Immature natural killer cell (primary cell): Measurements from ENCODE around the gene CEP250. TPM values are rescaled to one million over a fixed set of nuclear protein-coding genes. Genes with fewer than 3 reads are reported as not detected.
"Not testable (repeated sequence)": the region's sequence is repeated elsewhere in the genome, so short reads cannot be mapped to it uniquely, and the experiment has no call there.

Experiments used
- DNase-seq, 3 donors: peaks; one replicate each; pipeline ENCODE4 v3.0.0; 2022; ENCODE audit warnings: mixed read lengths in 1 of 3
- H3K27ac Mint-ChIP-seq, 6 donors: one replicate each; pipeline ENCODE4 v1.8.0; 2020; ENCODE audit warnings: mixed read lengths in 6 of 6, mild to moderate bottlenecking in 5 of 6, inconsistent platforms in 4 of 6, moderate library complexity in 3 of 6
- H3K27me3 Mint-ChIP-seq, 3 donors: one replicate each; pipeline ENCODE4 v1.8.0; 2020 to 2021; ENCODE audit warnings: low read depth in 3 of 3, mild to moderate bottlenecking in 3 of 3, mixed read lengths in 3 of 3, moderate library complexity in 3 of 3, inconsistent platforms in 1 of 3
- H3K36me3 Mint-ChIP-seq, 3 donors: one replicate each; pipeline ENCODE4 v1.8.0; 2020; ENCODE audit warnings: mixed read lengths in 3 of 3, inconsistent platforms in 2 of 3, mild to moderate bottlenecking in 2 of 3
- H3K4me1 Mint-ChIP-seq, 2 donors: one replicate each; pipeline ENCODE4 v1.8.0; 2020; ENCODE audit warnings: inconsistent platforms in 2 of 2, mild to moderate bottlenecking in 2 of 2, mixed read lengths in 2 of 2, moderate library complexity in 1 of 2
- H3K4me3 Mint-ChIP-seq, 5 donors: one replicate each; pipeline ENCODE4 v1.8.0; 2020; ENCODE audit warnings: mild to moderate bottlenecking in 5 of 5, mixed read lengths in 5 of 5, inconsistent platforms in 3 of 5, moderate library complexity in 3 of 5
- H3K9me3 Mint-ChIP-seq, 6 donors: one replicate each; pipeline ENCODE4 v1.8.0; 2020; ENCODE audit warnings: mild to moderate bottlenecking in 6 of 6, mixed read lengths in 6 of 6, inconsistent platforms in 4 of 6, moderate library complexity in 3 of 6
- polyA plus RNA-seq, 3 donors: library from polyadenylated mRNA; unstranded; fragments of 300-500 nt; fragmentation: Illumina TruSeq; gene quantifications; one replicate each; pipeline ENCODE4 v1.2.3, GENCODE V29; 2021

CEP250 gene
- polyA plus RNA-seq, 3 donors from 2014 or later, result 2.5 to 22.4 (median 4.4) TPM

DNA sequence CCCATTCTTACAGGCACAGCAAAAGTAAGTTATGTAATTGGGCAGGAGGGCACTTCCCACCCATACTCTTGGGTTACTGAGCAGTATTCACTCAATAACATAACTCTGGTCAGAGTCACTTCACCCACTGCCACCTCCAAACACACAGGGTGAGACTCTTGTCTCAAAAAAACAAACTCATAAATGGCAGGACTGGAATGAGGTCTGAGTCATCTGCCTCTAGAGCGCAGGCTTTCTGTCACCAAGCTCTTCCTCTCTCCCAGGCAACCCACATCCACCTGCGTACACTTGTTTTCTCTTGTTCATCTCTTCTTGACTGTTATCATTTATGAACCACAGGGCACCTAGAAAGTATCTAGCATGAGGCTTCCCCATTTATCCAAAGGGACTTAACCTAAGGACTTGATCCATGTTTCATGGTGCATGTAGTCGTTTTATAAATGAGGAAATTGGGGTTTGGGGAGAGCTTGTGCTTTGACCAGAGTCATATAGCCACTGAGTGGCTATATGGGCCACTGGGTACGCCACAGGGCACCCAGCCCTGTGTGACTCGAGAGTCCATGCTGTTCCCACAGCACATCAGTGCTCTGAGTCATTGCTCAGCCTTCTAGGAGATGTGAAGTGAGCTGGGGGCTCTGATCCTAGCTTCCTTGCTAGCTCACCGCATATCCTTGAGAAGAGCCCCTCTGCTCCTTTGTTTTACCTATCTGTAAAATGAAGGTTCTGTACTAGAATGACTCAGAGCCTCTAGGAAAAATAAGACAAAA lies 51.7 kb downstream of the CEP250 start:
- no peak overlapping the region for H3K4me3 Mint-ChIP-seq
- H3K27me3 Mint-ChIP-seq, result peaks cover 0 to 2% (median 0%) of the 10 kb centered on the region in 3 donors
- DNase-seq, result no peak
- H3K27ac Mint-ChIP-seq, result peak overlapping the region; percentile 45 to 80 (median 61)
- peaks cover 38 to 52% of the 10 kb centered on the region in 2 donors for H3K4me1 Mint-ChIP-seq
- peaks cover 17 to 68% (median 41%) of the 10 kb centered on the region in 3 donors for H3K36me3 Mint-ChIP-seq
- H3K9me3 Mint-ChIP-seq, result no peaks in the 10 kb centered on the region

- H3K4me3 Mint-ChIP-seq, result no peak overlapping the region
- H3K36me3 Mint-ChIP-seq, result peaks cover 8 to 58% (median 28%) of the 10 kb centered on the region in 3 donors
- peaks cover 0 to 2% (median 0%) of the 10 kb centered on the region in 3 donors for H3K27me3 Mint-ChIP-seq
- peaks cover 27 to 36% of the 10 kb centered on the region in 2 donors for H3K4me1 Mint-ChIP-seq
- peak overlapping the region in 2 of 6 donors; percentile 34 to 51 for H3K27ac Mint-ChIP-seq
- no peak for DNase-seq
- no peaks in the 10 kb centered on the region for H3K9me3 Mint-ChIP-seq
Measured at GRCh38 chr20:35508493-35509218, 53.3 kb downstream of the CEP250 start.

GRCh38 chr20:35510951-35511735 lies 55.7 kb downstream of the CEP250 start:
- Mint-ChIP-seq H3K27ac (peak overlapping the region in 2 of 6 donors; percentile 39 to 45), H3K36me3 (peaks cover 4 to 49% (median 29%) of the 10 kb centered on the region in 3 donors)

GRCh38 chr20:35511814-35512420 lies 56.5 kb downstream of the CEP250 start:
- no peak for DNase-seq
- Mint-ChIP-seq H3K27ac (peak overlapping the region in 5 of 6 donors; percentile 32 to 72 (median 45)), H3K36me3 (peaks cover 4 to 44% (median 27%) of the 10 kb centered on the region in 3 donors), H3K9me3 (no peaks in the 10 kb centered on the region), H3K27me3 (no peaks in the 10 kb centered on the region), H3K4me1 (peaks cover 4 to 5% of the 10 kb centered on the region in 2 donors), H3K4me3 (no peak overlapping the region)

More at GRCh38 chr20:35510951-35511735, 55.7 kb downstream of the CEP250 start:
- Mint-ChIP-seq H3K9me3 (no peaks in the 10 kb centered on the region), H3K4me1 (peaks cover 9 to 11% of the 10 kb centered on the region in 2 donors), H3K4me3 (no peak overlapping the region), H3K27me3 (no peaks in the 10 kb centered on the region)
- no peak for DNase-seq

GRCh38 chr20:35514371-35514932 lies 59.1 kb downstream of the CEP250 start:
- Mint-ChIP-seq H3K36me3 (peaks cover 4 to 27% (median 17%) of the 10 kb centered on the region in 3 donors), H3K4me3 (no peak overlapping the region), H3K27ac (peak overlapping the region in 3 of 6 donors; percentile 32 to 51 (median 45)), H3K9me3 (no peaks in the 10 kb centered on the region), H3K4me1 (peaks cover 0 to 3% of the 10 kb centered on the region in 2 donors), H3K27me3 (peaks cover 0 to 1% (median 0%) of the 10 kb centered on the region in 3 donors)
- no peak for DNase-seq

DNA sequence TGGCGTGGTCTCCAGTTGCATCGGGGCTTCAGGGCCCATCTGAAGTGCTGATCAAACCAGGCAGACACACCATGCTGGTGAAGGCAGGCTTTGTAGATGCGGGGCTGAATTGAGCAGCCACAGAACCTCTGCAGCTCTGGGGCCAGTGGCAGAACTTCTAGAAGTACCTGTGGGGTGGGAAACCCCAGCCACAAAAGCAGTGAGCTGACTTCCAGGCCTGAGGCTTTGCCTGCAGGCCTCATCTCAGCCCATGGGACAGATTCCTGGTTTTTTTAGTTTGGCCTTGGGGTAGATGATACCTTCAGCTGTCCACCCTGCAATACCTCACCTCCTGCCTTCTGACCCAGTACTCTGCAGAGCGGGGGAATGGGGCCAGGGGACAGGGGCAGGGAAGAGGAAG lies 59.9 kb downstream of the CEP250 start:
- DNase-seq, result no peak
- Mint-ChIP-seq H3K27me3 (peaks cover 0 to 1% (median 0%) of the 10 kb centered on the region in 3 donors), H3K4me1 (peaks cover 0 to 3% of the 10 kb centered on the region in 2 donors)

GRCh38 chr20:35515949-35516645 lies 60.7 kb downstream of the CEP250 start:
- Mint-ChIP-seq H3K27me3 (peaks cover 0 to 1% (median 0%) of the 10 kb centered on the region in 3 donors), H3K4me3 (no peak overlapping the region), H3K27ac (peak overlapping the region in 2 of 6 donors; percentile 28 to 34), H3K4me1 (peaks cover 0 to 3% of the 10 kb centered on the region in 2 donors), H3K9me3 (no peaks in the 10 kb centered on the region), H3K36me3 (peaks cover 4 to 23% (median 17%) of the 10 kb centered on the region in 3 donors)
- DNase-seq, result no peak

More for the DNA sequence above, 59.9 kb downstream of the CEP250 start:
- Mint-ChIP-seq H3K9me3 (no peaks in the 10 kb centered on the region), H3K36me3 (peaks cover 4 to 23% (median 17%) of the 10 kb centered on the region in 3 donors), H3K4me3 (no peak overlapping the region), H3K27ac (peak overlapping the region in 1 of 6 donors; percentile 28)

- Mint-ChIP-seq H3K9me3 (no peaks in the 10 kb centered on the region), H3K27me3 (peaks cover 0 to 3% (median 0%) of the 10 kb centered on the region in 3 donors), H3K36me3 (peaks cover 0 to 18% (median 12%) of the 10 kb centered on the region in 3 donors), H3K27ac (peak overlapping the region in 1 of 6 donors; percentile 19), H3K4me1 (peaks cover 0 to 3% of the 10 kb centered on the region in 2 donors), H3K4me3 (no peak overlapping the region)
- DNase-seq, result no peak
Measured at GRCh38 chr20:35517125-35517524, 61.7 kb downstream of the CEP250 start.

- not testable (repeated sequence) for H3K4me3 Mint-ChIP-seq, H3K27ac Mint-ChIP-seq, H3K27me3 Mint-ChIP-seq, H3K4me1 Mint-ChIP-seq, H3K9me3 Mint-ChIP-seq, DNase-seq
- H3K36me3 Mint-ChIP-seq, result peaks cover 0 to 14% (median 10%) of the 10 kb centered on the region in 3 donors
Measured at GRCh38 chr20:35517767-35518166, 62.4 kb downstream of the CEP250 start.

DNA sequence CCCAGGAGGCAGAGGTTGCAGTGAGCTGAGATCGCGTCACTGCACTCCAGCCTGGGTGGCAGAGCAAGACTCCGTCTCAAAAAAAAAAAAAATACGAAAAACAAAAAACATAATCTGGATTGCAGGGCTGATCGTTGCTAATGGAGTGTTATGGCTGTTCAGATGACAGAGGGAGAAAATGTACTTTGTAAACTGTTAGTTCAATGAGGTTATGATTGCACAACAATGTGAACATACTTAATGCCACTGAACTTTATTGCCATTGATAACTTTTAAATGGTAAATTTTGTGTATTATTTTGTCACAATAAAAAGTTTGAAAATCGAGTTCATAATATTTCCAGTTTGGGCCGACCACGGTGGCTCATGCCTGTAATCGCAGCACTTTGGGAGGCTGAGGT lies 63.6 kb downstream of the CEP250 start:
- no peak for DNase-seq
- Mint-ChIP-seq H3K36me3 (peaks cover 0 to 9% (median 7%) of the 10 kb centered on the region in 3 donors), H3K4me3 (no peak overlapping the region), H3K4me1 (peaks cover 0 to 2% of the 10 kb centered on the region in 2 donors), H3K27me3 (peaks cover 0 to 3% (median 0%) of the 10 kb centered on the region in 3 donors), H3K9me3 (no peaks in the 10 kb centered on the region), H3K27ac (no peak overlapping the region)

DNA sequence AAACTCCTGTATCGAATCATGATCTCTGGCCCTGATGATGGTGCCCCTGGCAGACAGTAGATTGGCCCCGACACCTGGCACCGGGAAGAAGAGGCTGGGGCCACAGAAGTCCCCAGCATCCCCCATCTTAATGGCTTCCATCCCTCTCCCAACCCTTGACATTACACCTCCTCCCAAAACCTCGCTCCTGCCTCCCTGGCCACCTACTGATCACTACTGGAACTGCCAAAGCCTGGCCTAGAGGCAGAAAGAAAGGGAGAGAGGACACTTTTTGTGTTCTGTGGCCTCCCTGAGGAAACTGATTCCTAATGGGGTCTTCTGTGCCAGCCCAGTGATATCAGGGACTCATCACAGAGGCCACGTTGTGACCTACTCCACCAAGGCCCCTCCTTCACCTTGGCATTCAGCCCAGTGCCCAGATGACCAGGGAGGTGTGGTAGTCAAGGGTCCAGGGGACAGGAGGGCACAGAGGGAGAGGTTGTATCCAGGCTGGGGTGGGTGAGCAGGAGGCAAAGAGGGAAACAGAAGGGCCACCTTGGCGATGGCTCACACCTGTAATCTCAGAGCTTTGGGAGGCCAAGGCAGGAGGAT lies 68.0 kb downstream of the CEP250 start:
- Mint-ChIP-seq H3K27me3 (peaks cover 0 to 3% (median 0%) of the 10 kb centered on the region in 3 donors), H3K4me1 (no peaks in the 10 kb centered on the region), H3K4me3 (no peak overlapping the region), H3K27ac (peak overlapping the region in 1 of 6 donors; percentile 14), H3K9me3 (no peaks in the 10 kb centered on the region), H3K36me3 (no peaks in the 10 kb centered on the region)
- no peak for DNase-seq

DNA sequence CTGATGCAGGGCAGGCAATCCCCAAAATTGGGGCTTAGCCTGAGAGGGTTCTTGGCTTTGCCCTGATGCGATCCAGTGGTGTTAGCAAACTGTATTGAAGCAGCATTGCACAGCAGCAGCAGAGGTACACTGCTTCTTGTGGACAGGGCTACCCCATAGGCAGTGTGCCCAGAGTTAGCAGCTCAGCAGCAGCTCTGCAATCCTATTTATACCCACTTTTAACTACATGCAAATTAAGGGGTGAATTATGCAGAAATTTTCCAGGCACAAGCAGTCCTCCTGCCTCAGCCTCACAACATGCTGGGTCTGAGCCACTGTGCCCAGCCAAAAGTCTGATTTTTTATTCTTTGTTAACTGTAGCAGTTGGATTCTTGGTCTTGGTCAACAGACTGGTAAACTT lies 70.2 kb downstream of the CEP250 start:
- DNase-seq, result no peak
- Mint-ChIP-seq H3K27ac (no peak overlapping the region), H3K27me3 (peaks cover 0 to 2% (median 2%) of the 10 kb centered on the region in 3 donors), H3K36me3 (no peaks in the 10 kb centered on the region), H3K4me3 (no peak overlapping the region), H3K9me3 (no peaks in the 10 kb centered on the region), H3K4me1 (no peaks in the 10 kb centered on the region)
